Heart left ventricle (tissue), 13 donors: ENCODE measurements around the gene CRYBG1.

ENCODE experiments used
- CTCF ChIP-seq, 12 donors: fragments of 200-600 bp; sonication (generic) in 4 of 12; IDR thresholded peaks; one replicate each; pipeline versions ENCODE4 v1.5.0 to v1.8.0; 2018 to 2022; ENCODE audit warnings: antibody characterized with exemption in 12 of 12, mild to moderate bottlenecking in 5 of 12
- POLR2A ChIP-seq, 2 donors: fragments of 450-650 bp; IDR thresholded peaks; one replicate each; pipeline ENCODE4 v1.6.1; 2017; ENCODE audit warnings: antibody characterized with exemption in 2 of 2, mild to moderate bottlenecking in 2 of 2, moderate library complexity in 2 of 2
- donor health status: ischemic (EF 13 %, LVEDD 7.1; RV severe dilation, severe dysfunction).
- donor health status: DM: no; HTN: yes; CAD: no.
- donor health status: DM: no; HTN: no; CAD: no.
- donor health status: ischemic (EF 25% LVEDD 6.9; RV normal size, moderate dysfunction).
- donor health status: ischemic (EF 25% LVEDD 5.7; RV mildly dilated, moderate dysfunction).
- donor health status: ischemic (EF 35%, LVEDD 5.7; RV mildly dilated, moderate dysfunction).
- donor health status: nonischemic (EF 11% LVEDD 7.7; RV severe dilation, severe dysfunction).
- donor health status: DM: yes; HTN: yes; CAD: no.
- donor health status: PGD.
- donor health status: ischemic (EF 29% LVEDD 5.4; RV normal size, mild dysfunction).
- donor health status: nonischemic (EF 23%, LVEDD 6.1; RV moderate dilation, normal function).

- no peak for TF ChIP-seq POLR2A (IDR thresholded peaks at IDR 0.05)
- no peak for TF ChIP-seq CTCF (IDR thresholded peaks at IDR 0.05)
Measured at GRCh38 chr6:106476331-106477105, 116.0 kb downstream of the CRYBG1 start.
